ENCODE measurements around the gene MGAT5B. TPM values are rescaled to one million over a fixed set of nuclear protein-coding genes. Genes with fewer than 3 reads are reported as not detected.

The MGAT5B gene
- total and polyA plus RNA-seq, 4 donors: 0.02 to 0.25 TPM; not detected in 2

DNA sequence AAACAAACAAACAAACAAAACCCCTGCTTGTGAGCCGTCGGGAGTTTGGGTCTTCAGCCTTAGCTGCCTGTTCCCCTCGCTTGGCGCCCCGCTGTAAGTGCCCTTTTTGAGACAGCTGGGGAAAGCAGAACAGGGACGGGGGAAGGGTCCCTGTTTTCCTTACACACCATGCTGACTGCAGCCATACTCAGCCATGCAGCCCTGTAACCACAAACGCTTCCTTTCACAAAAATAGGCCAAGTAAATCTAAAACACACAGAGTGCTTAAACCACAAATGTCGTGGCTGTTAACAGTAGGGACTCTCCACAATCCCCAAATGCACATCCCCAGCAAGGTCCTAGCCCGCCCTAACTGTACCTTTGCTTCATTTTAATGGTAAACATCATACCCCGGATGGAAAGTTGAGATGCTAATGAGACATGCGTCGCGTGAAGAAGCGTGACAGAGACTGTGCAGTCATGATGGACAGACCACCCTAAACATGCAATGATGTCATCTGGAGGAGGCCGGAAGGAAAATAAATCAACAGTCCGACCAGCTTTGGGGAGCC, 129.9 kb downstream of the MGAT5B start:
- no peak overlapping the region for H3K27ac ChIP-seq (ENCODE audit: low read depth in 1 of 2, low read length in 2 of 2)
- TF ChIP-seq EGR1 (IDR thresholded peaks at IDR 0.05; ENCODE audit: low read depth in 2 of 2) (no peak), HNF4A (conservative IDR thresholded peaks at IDR 0.05) (no peak), YY1 (IDR thresholded peaks at IDR 0.05) (no peak), GABPA (IDR thresholded peaks at IDR 0.05 in 1 of 2, conservative IDR thresholded peaks at IDR 0.05 in 1 of 2) (no peak), MAX (IDR thresholded peaks at IDR 0.05) (no peak)
- TF ChIP-seq, protein P1, sequence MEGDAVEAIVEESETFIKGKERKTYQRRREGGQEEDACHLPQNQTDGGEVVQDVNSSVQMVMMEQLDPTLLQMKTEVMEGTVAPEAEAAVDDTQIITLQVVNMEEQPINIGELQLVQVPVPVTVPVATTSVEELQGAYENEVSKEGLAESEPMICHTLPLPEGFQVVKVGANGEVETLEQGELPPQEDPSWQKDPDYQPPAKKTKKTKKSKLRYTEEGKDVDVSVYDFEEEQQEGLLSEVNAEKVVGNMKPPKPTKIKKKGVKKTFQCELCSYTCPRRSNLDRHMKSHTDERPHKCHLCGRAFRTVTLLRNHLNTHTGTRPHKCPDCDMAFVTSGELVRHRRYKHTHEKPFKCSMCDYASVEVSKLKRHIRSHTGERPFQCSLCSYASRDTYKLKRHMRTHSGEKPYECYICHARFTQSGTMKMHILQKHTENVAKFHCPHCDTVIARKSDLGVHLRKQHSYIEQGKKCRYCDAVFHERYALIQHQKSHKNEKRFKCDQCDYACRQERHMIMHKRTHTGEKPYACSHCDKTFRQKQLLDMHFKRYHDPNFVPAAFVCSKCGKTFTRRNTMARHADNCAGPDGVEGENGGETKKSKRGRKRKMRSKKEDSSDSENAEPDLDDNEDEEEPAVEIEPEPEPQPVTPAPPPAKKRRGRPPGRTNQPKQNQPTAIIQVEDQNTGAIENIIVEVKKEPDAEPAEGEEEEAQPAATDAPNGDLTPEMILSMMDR (IDR thresholded peaks at IDR 0.05; ENCODE audit: low read depth, low read length, missing input control): no peak

DNA sequence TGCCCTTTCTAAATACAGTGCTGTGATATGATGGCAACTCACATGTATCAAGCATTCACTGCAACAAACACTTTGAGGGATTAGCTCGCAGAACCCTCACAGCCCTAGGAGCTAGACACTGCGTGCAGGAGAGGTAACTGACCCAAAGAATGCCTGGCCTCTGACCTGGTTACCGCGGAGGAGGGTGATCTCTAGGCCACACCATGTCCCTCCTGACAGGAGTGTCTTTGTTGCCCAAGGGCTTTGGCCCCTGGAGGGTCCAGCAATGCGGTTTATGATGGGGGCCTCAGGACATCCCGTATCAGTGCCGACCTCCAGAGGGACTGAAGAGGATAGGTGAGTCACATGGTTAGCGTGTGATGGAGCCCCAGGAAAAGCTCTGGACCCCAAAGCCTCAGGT, 130.6 kb downstream of the MGAT5B start:
- Histone ChIP-seq H3K27ac (ENCODE audit: low read depth in 1 of 2, low read length in 2 of 2) (no peak overlapping the region), H3K9ac (ENCODE audit: low read depth in 1 of 2, low read length in 2 of 2) (no peak overlapping the region), H3K27me3 (ENCODE audit: control insufficient read depth in 4 of 4, insufficient read depth in 4 of 4, low read length in 3 of 4) (no peaks in the 10 kb centered on the region), H3K36me3 (ENCODE audit: control insufficient read depth in 4 of 4, insufficient read depth in 3 of 4, low read depth in 1 of 4, low read length in 3 of 4) (no peaks in the 10 kb centered on the region), H3K9me3 (ENCODE audit: control insufficient read depth in 4 of 4, low read length in 3 of 4) (no peaks in the 10 kb centered on the region), H3K4me3 (ENCODE audit: low read depth in 1 of 3, low read length in 3 of 3) (no peak overlapping the region), H3K4me1 (ENCODE audit: control insufficient read depth in 4 of 4, insufficient read depth in 4 of 4, low read length in 3 of 4) (no peaks in the 10 kb centered on the region)
- TF ChIP-seq JUND (IDR thresholded peaks at IDR 0.05) (no peak), GABPA (IDR thresholded peaks at IDR 0.05 in 1 of 2, conservative IDR thresholded peaks at IDR 0.05 in 1 of 2) (no peak), RAD21 (IDR thresholded peaks at IDR 0.05) (no peak), EGR1 (IDR thresholded peaks at IDR 0.05; ENCODE audit: low read depth in 2 of 2) (no peak)
- TF ChIP-seq, protein P2, sequence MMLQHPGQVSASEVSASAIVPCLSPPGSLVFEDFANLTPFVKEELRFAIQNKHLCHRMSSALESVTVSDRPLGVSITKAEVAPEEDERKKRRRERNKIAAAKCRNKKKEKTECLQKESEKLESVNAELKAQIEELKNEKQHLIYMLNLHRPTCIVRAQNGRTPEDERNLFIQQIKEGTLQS (IDR thresholded peaks at IDR 0.05): no peak
- DNase-seq (ENCODE audit: low spot score): no peak
- WGBS: 64% methylated on average over 8 of the region's 8 CpGs

More for the DNA sequence above, 129.9 kb downstream of the MGAT5B start:
- Histone ChIP-seq H3K4me3 (ENCODE audit: low read depth in 1 of 3, low read length in 3 of 3) (no peak overlapping the region), H3K36me3 (ENCODE audit: control insufficient read depth in 4 of 4, insufficient read depth in 3 of 4, low read depth in 1 of 4, low read length in 3 of 4) (no peaks in the 10 kb centered on the region), H3K27me3 (ENCODE audit: control insufficient read depth in 4 of 4, insufficient read depth in 4 of 4, low read length in 3 of 4) (no peaks in the 10 kb centered on the region), H3K4me1 (ENCODE audit: control insufficient read depth in 4 of 4, insufficient read depth in 4 of 4, low read length in 3 of 4) (no peaks in the 10 kb centered on the region), H3K9me3 (ENCODE audit: control insufficient read depth in 4 of 4, low read length in 3 of 4) (no peaks in the 10 kb centered on the region), H3K9ac (ENCODE audit: low read depth in 1 of 2, low read length in 2 of 2) (no peak overlapping the region)
- no peak for DNase-seq (ENCODE audit: low spot score)
- 62% methylated on average over 16 of the region's 16 CpGs for WGBS

Other genes starting within 250 kb of the MGAT5B start
- 1 to 10 TPM in 1 of 2 donors, not detected in 1; 2.1 TPM for gene ST6GALNAC1, start 224.6 kb upstream of the MGAT5B start, total RNA-seq
- gene ST6GALNAC1, start 224.6 kb upstream of the MGAT5B start, polyA plus RNA-seq: under 1 TPM; 0.16 to 0.21 TPM
- gene MXRA7, start 157.4 kb upstream of the MGAT5B start, total RNA-seq: 10 to 100 TPM in 1 of 2 donors, 1 to 10 TPM in 1; 9.8 to 12.9 TPM
- 10 to 100 TPM in 1 of 2 donors, 1 to 10 TPM in 1; 4.8 to 22.1 TPM for gene MXRA7, start 157.4 kb upstream of the MGAT5B start, polyA plus RNA-seq
- 10 to 100 TPM; 10.6 to 16.1 TPM for gene JMJD6, start 141.8 kb upstream of the MGAT5B start, total RNA-seq
- 10 to 100 TPM in 1 of 2 donors, 1 to 10 TPM in 1; 9.9 to 11.8 TPM for gene JMJD6, start 141.8 kb upstream of the MGAT5B start, polyA plus RNA-seq
- gene METTL23, start 141.6 kb upstream of the MGAT5B start, total RNA-seq: 10 to 100 TPM; 15.6 to 17.4 TPM
- gene METTL23, start 141.6 kb upstream of the MGAT5B start, polyA plus RNA-seq: 10 to 100 TPM; 26.8 to 37.2 TPM
- 100 to 1,000 TPM; 171 to 184 TPM for gene SRSF2, start 131.1 kb upstream of the MGAT5B start, total RNA-seq
- 100 to 1,000 TPM in 1 of 2 donors, 10 to 100 TPM in 1; 66.5 to 130 TPM for gene SRSF2, start 131.1 kb upstream of the MGAT5B start, polyA plus RNA-seq
- gene MFSD11, start 130.3 kb upstream of the MGAT5B start, total RNA-seq: 10 to 100 TPM; 24.6 to 26.9 TPM
- gene MFSD11, start 130.3 kb upstream of the MGAT5B start, polyA plus RNA-seq: 10 to 100 TPM in 1 of 2 donors, 1 to 10 TPM in 1; 8.6 to 10.3 TPM